ENCODE measurements around the gene LRRN4. TPM values are rescaled to one million over a fixed set of nuclear protein-coding genes. Genes with fewer than 3 reads are reported as not detected.

LRRN4 gene
- total and polyA plus RNA-seq, 4 donors: 0.14 to 0.18 (median 0.16) TPM

- no peak for DNase-seq (ENCODE audit: low spot score)
- H3K36me3 ChIP-seq (ENCODE audit: control insufficient read depth in 4 of 4, insufficient read depth in 3 of 4, low read depth in 1 of 4, low read length in 3 of 4): peaks cover 17 to 54% (median 45%) of the 10 kb centered on the region in 4 donors
- no peak overlapping the region for H3K9ac ChIP-seq (ENCODE audit: low read depth in 1 of 2, low read length in 2 of 2)
- no peak for TF ChIP-seq YY1 (IDR thresholded peaks at IDR 0.05)
- TF ChIP-seq HNF4A (conservative IDR thresholded peaks at IDR 0.05): no peak
- no peak for TF ChIP-seq ZBTB33 (IDR thresholded peaks at IDR 0.05)
- TF ChIP-seq NR2F2 (IDR thresholded peaks at IDR 0.05): no peak
- no peak for TF ChIP-seq JUND (IDR thresholded peaks at IDR 0.05)
- TF ChIP-seq FOXA1 (IDR thresholded peaks at IDR 0.05): no peak
- TF ChIP-seq RXRA (IDR thresholded peaks at IDR 0.05): no peak
- no peak for TF ChIP-seq GABPA (IDR thresholded peaks at IDR 0.05 in 1 of 2, conservative IDR thresholded peaks at IDR 0.05 in 1 of 2)
- no peak for TF ChIP-seq TAF1 (conservative IDR thresholded peaks at IDR 0.05)
- H3K27ac ChIP-seq (ENCODE audit: low read depth in 1 of 2, low read length in 2 of 2): no peak overlapping the region
- H3K27me3 ChIP-seq (ENCODE audit: control insufficient read depth in 4 of 4, insufficient read depth in 4 of 4, low read length in 3 of 4): no peaks in the 10 kb centered on the region
- no peaks in the 10 kb centered on the region for H3K4me1 ChIP-seq (ENCODE audit: control insufficient read depth in 4 of 4, insufficient read depth in 4 of 4, low read length in 3 of 4)
- H3K9me3 ChIP-seq (ENCODE audit: control insufficient read depth in 4 of 4, low read length in 3 of 4): no peaks in the 10 kb centered on the region
- 93% methylated on average over 67 of the region's 67 CpGs for WGBS
- H3K4me3 ChIP-seq (ENCODE audit: low read depth in 1 of 3, low read length in 3 of 3): no peak overlapping the region
Measured at GRCh38 chr20:6040958-6041807, 12.7 kb downstream of the LRRN4 start.

GRCh38 chr20:6040540-6040939, 13.3 kb downstream of the LRRN4 start:
- Histone ChIP-seq H3K4me1 (ENCODE audit: control insufficient read depth in 4 of 4, insufficient read depth in 4 of 4, low read length in 3 of 4) (no peaks in the 10 kb centered on the region), H3K27ac (ENCODE audit: low read depth in 1 of 2, low read length in 2 of 2) (no peak overlapping the region), H3K4me3 (ENCODE audit: low read depth in 1 of 3, low read length in 3 of 3) (no peak overlapping the region), H3K9me3 (ENCODE audit: control insufficient read depth in 4 of 4, low read length in 3 of 4) (no peaks in the 10 kb centered on the region), H3K27me3 (ENCODE audit: control insufficient read depth in 4 of 4, insufficient read depth in 4 of 4, low read length in 3 of 4) (no peaks in the 10 kb centered on the region), H3K36me3 (ENCODE audit: control insufficient read depth in 4 of 4, insufficient read depth in 3 of 4, low read depth in 1 of 4, low read length in 3 of 4) (peaks cover 17 to 56% (median 47%) of the 10 kb centered on the region in 4 donors), H3K9ac (ENCODE audit: low read depth in 1 of 2, low read length in 2 of 2) (no peak overlapping the region)
- whole genome bisulfite sequencing: 95% methylated on average over 8 of the region's 8 CpGs
- TF ChIP-seq HNF4G (IDR thresholded peaks at IDR 0.05) (no peak), CTCF (IDR thresholded peaks at IDR 0.05; ENCODE audit: low read depth, low read length, missing input control) (no peak), EGR1 (IDR thresholded peaks at IDR 0.05; ENCODE audit: low read depth in 2 of 2) (no peak), FOXA1 (IDR thresholded peaks at IDR 0.05) (no peak), NR2F2 (IDR thresholded peaks at IDR 0.05) (no peak), ZBTB33 (IDR thresholded peaks at IDR 0.05) (no peak), TAF1 (conservative IDR thresholded peaks at IDR 0.05) (no peak), MAX (IDR thresholded peaks at IDR 0.05) (no peak), SP1 (IDR thresholded peaks at IDR 0.05) (no peak), RAD21 (IDR thresholded peaks at IDR 0.05) (no peak)
- TF ChIP-seq, protein P1, sequence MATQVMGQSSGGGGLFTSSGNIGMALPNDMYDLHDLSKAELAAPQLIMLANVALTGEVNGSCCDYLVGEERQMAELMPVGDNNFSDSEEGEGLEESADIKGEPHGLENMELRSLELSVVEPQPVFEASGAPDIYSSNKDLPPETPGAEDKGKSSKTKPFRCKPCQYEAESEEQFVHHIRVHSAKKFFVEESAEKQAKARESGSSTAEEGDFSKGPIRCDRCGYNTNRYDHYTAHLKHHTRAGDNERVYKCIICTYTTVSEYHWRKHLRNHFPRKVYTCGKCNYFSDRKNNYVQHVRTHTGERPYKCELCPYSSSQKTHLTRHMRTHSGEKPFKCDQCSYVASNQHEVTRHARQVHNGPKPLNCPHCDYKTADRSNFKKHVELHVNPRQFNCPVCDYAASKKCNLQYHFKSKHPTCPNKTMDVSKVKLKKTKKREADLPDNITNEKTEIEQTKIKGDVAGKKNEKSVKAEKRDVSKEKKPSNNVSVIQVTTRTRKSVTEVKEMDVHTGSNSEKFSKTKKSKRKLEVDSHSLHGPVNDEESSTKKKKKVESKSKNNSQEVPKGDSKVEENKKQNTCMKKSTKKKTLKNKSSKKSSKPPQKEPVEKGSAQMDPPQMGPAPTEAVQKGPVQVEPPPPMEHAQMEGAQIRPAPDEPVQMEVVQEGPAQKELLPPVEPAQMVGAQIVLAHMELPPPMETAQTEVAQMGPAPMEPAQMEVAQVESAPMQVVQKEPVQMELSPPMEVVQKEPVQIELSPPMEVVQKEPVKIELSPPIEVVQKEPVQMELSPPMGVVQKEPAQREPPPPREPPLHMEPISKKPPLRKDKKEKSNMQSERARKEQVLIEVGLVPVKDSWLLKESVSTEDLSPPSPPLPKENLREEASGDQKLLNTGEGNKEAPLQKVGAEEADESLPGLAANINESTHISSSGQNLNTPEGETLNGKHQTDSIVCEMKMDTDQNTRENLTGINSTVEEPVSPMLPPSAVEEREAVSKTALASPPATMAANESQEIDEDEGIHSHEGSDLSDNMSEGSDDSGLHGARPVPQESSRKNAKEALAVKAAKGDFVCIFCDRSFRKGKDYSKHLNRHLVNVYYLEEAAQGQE (IDR thresholded peaks at IDR 0.05): no peak
- TF ChIP-seq, protein P2, sequence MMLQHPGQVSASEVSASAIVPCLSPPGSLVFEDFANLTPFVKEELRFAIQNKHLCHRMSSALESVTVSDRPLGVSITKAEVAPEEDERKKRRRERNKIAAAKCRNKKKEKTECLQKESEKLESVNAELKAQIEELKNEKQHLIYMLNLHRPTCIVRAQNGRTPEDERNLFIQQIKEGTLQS (IDR thresholded peaks at IDR 0.05): no peak
- no peak for DNase-seq (ENCODE audit: low spot score)

All from liver (tissue), 9 donors.